GM18511 (cell line): Measurements from ENCODE around the gene CHST3.
"Not testable (repeated sequence)": the region's sequence is repeated elsewhere in the genome, so short reads cannot be mapped to it uniquely, and the experiment has no call there.

Experiments
- ATAC-seq: cut with Tn5 transposase; IDR thresholded peaks from one replicate; pipeline ENCODE4 v1.9.1; 2021; ENCODE audit warnings: mild to moderate bottlenecking, moderate library complexity; ENCODE audit not compliant: unreplicated experiment

Gene CHST3

DNA sequence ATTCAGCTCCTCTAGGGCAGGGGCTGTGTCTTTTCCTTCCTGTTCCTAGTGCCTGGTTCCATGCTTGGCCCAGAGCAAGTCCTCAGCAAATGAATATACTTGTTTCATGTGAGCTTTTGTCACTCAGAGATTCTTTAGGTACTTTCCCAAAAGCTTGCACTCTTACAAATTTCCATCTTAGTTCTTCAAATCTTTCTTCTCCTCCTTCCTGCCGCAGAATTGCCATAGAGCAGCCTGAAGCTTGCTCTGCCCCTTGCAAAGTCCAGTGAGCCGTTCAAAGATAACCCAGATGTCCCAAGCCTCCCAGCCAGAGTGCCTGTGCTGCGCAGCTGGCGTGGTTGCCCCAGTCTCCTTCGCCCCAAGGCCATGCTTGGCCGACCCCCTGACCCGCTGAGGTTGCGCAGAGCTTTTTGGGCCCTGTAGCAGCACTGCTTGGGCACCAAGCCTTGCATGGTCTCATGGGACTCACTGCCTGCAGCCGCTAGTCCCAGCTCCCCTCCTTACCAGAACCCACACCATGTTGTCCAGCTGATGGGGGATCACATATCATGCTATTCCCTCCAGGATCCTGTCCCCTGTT is 20.7 kb downstream of the CHST3 start:
- no peak for ATAC-seq

DNA sequence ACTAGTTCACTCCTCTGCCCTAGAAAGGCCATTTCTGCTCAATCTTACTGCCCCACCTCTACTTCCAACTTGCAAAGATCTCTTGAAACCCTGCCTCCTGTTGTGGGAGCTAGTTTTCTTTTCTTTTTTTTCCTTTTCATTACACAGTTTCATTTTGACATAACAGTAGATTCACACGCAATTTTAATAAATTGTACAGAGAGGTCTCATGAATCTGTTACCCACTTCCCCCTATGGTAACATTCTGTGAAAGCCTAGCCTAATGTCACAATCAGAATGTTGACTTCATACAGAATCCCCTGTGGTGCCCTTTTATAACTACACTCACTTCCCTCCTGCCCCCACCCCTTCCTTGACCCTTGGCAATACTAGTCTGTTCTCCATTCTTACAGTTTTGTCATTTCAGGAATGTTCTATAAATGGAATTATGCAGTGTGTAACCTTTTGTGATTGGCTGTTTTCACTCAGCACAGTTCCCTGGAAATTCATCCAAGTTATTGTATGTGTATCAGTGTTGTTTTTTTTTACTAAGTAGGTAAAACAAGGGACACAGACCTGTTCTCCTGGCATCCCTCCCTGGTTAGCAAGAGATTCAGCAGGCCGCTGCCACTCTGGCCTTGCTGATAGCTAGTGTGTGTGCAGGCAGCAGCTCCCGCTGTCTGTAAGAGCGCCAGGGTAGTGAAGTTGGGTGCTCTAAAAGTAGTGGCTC is 21.5 kb downstream of the CHST3 start:
- peak; percentile 70 for ATAC-seq

DNA sequence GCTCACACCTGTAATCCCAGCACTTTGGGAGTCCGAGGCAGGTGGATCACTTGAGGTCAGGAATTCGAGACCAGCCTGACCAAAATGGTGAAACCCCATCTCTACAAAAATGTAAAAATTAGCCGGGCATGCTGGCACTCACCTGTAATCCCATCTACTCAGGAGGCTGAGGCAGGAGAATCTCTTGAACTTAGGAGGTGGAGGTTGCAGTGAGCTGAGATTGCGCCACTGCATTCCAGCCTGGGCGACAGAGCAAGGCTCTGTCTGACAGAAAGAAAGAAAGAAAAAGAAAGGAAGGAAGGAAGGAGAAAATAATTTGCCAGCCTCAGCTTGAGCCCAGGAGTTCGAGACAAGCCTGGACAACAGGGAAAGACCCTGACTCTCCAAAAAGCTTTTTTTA is 24.7 kb downstream of the CHST3 start:
- ATAC-seq, result not testable (repeated sequence)

DNA sequence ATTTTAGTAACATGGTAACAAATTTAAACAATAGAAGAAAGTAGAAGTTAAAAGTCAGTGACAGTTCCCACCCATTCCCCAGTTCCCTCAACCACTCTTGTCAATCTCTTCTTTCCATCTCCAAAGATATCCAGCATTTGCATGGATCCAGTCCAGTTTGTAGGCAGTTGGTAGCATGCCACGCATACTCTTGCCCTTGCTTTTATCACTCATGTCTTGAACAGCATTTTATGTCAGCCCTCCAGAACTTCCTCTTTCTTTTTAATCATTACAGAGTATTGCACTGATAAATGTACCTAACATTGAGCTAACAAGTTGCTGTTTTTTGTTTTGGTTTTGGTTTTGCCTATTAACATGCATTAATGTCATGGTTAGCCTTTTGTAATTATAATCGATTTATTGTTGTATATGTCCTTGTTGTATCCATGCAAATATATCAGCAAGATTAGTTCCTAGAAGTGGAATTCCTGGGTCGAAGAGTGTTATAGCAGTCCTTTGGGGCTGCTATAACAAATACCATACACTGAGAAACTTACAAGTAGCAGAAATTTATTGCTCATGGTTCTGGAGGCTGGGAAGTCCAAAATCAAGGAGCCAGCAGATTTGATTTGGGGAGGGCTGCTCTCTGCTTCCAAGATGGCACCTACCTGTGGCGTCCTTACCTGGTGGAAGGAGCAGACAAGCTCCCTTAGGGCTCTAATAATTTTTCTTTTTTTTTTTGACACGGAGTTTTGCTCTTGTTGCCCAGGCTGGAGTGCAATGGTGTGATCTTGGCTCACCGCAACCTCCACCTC is 25.7 kb downstream of the CHST3 start:
- ATAC-seq, result no peak

DNA sequence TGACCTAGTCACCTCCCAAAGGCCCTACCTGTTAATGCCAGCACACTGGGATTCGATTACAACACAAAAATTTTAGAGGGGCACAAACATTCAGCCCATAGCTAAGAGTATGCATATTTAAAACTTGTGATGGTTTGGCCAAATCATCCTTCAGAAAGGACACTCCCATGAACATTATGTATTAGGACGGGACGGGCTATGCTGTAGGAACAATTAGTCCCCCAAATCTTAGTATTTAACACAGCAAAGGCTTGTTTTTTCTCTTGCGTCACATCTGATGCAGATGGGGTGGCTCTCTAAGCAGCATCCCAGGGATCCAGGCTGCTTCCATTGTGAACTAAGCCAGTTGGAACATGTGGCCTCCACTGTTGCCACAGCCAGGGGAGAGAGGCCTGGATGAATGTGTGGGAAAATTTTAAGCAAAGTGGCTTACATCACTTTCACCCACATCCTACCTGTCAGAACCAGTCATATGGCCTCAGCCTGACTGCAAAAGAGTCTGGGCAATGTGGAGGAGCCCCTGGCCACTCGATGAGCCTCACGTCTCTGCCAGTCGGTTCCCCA is 26.6 kb downstream of the CHST3 start:
- no peak for ATAC-seq

DNA sequence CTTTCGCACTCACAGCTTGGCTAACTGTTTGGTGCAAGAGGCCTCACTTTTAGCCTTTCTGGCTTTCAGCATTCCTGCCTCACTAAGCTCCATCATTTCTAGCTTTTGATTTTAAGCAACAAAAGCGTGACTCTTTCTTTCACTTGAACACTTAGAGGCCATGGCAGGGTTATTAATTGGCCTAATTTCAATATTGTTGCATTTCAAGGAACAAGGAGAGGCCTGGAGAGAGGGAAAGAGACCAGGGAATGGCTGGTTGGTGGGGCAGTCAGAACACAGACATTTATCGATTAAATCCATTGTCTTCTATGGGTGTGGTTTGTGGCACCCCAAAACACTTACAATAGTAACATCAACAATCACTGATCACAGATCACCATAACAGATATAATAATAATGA is 31.3 kb downstream of the CHST3 start:
- no peak for ATAC-seq

DNA sequence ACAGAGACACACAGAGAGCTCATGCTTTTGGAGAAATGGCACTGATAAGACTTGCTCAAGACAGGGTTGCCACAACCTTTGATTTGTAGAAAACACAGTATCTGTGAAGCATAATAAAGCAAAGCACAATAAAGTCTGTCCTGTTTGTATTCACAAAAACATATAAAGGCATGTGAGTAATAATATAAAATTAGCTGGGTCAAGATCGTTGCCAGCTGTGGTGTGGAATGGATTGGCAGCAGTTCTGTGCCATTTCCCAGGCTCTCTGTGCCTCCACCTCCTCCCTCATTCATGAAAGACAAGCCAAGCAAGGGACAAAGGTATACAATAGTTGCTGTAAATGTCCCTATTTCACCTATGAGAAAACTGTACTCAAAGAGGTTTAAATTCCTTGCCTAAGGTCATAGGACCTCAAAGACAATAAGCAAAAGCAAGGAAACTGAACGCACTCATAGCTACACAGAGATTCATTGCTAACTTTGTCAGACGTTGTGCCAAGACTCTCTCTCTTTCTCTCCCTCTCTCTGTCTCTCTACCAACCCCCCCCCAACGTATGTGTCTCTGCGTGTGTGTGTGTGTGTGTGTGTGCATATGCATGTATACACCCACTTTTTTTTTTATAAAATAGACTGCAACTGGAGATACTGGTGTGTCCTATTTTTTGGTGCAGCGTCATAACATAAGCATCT is 31.8 kb downstream of the CHST3 start:
- no peak for ATAC-seq

DNA sequence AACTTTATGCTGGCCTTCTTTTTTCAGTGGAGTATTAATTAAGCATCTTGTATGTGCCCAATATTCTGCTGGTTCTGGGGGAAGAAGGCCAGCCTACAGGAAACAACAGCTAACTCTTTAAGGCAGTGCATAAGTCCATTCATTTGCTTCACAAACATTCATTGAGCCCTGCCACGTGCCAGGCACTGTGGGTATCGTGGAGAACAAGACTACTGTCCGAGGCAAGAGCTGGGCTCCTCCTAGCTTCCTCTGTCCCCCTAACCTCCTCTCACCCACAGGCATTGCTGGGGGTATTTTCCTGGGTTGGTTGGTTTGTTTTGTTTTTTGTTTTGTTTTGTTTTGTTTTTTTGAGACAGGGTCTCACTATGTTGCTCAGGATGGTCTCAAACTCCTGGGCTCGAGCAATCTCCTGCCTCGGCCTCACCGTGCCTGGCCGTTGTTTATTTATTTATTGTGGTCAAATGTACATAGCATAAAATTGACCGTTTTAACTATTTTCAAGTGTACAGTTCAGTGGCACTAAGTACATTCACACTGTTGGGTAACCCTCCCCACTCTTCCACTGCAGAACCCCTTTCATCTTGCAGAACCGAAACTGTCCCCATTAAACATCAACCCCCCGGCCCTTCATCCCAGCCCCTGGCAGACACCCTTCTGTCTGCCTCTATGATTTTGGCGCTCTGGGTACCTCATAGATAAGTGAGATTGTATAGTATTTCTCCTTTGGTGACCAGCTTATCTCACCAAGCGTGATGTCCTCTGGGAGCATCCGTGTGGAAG is 32.6 kb downstream of the CHST3 start:
- no peak for ATAC-seq

DNA sequence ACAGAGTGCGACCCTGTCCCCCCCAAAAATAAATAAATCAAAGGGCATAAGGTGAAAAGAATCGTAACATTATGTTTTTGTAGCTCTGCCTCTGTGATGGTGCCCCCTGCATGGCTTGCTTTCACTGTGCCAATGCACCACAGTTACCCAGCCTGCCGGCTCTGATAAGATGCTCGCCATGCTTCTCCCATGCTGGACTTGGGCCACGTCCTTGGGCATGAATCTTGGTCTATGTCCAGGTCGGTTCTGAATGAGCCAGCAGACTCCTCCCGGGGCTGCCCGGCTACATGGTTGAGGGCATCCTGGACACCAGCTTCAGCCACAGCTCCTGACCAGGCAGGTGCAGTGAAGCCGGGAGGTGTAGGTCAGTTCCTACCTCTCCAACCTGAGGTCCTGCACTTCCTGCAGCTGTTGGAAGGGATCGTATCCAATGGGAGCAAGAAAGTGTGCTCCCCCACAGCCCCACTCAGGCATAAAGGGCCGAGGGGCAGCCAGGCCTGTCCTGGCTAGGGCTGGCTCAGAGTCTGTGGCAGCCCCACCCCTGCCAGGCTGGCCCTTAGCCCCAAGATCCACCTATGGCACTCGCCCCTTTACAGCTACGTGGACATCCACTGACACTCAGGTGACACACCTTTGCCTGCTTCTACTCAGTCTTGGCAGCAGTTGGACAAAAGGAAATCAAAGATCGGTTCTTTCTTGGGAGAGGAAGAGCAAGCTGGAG is 34.1 kb downstream of the CHST3 start:
- ATAC-seq, result no peak

DNA sequence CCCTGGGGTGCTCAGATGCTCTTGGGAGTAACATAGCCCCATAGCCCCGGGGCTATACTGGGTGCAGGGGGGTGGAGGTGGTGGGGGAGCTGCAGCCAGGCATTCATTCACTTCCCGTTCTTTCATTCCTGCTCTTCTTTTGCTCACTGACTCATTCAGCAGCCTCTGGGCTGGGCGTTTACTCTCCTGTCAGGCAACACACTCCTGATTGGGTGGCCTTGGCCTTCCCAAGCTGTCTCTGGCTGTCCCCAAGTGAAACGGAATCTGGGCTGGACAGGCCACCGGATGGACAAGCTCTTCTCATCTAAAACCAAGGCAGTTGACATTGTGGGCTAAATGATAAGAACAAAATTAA is 34.6 kb downstream of the CHST3 start:
- ATAC-seq, result no peak

DNA sequence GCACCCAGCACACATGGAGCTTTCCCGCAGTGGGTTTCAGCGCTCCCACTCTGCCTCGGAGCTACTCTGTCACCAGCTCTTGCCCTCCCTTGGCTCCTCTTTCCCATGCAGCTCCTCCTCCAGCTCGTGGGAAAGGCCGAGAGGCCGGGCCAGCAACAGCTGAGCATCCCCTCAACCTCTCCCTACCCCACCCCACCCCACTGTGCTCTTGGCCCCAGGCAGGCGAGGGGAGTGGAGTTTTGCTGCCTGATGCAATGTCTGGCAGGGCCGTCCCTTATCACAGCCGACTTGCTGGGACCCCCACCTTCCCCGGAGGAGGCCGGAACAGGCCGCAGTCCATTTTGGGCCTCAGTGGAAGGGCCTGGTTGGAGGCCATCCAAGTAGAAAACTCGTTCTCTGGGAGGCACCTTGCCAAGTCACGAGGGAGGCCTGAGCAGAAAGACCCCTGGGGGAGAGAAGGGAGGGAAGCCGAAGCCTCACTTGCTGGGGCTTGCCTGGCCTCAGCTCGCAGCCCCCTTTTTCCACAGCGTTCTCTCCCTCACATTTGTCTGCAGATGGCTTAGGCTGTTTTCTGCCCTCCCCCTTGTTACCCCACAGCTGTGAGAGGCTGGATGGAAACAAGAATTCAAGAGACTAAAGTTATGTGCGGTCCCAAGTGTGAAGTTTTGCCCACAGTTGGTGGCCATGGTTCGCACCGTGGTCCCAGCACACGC is 35.3 kb downstream of the CHST3 start:
- ATAC-seq, result no peak

DNA sequence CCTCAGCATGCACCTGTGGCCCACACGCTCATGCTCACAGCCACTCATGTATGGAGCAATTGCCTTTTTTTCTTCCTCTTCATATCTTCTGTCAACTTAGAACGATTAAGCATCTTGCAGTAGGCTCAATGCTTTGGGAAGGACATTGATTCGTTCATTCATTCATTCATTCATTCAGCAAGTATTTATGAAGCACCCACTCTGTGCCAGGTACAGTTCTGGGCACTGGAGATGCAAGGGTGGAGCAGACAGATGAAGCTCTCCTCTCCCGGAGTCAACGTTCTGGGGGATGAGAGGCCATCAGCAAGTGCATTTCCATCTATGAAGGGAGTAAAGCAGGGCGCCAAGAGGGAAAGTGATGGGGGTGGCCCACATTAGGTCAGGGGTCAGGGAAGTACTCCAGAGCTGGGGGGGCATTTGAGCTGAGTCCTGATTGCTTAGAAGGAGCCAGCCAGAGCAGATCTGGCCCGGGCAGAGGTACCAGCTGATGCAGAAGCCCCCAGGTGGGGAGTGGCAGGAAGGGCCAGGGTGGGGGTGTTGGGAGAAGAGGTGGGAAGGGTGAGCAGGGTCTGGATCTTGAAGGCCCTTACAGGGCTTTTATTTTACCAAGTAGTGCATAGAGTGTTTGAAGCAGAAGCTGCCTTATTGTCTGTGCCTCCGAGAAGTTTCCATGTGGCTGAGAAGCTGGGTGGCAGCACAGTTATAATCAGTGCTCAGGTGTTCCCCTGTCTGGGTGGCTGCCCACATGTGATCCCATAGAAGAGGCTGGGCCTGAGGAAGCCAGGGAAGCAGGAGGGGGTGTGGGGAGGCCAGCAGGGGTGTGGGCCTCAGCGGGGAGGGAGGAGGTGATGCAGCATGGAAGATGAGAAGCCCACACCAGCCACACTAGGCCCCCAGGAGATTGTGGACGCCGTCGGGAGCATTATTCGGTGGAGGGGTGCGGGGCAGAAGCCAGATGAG is 36.2 kb downstream of the CHST3 start:
- no peak for ATAC-seq

DNA sequence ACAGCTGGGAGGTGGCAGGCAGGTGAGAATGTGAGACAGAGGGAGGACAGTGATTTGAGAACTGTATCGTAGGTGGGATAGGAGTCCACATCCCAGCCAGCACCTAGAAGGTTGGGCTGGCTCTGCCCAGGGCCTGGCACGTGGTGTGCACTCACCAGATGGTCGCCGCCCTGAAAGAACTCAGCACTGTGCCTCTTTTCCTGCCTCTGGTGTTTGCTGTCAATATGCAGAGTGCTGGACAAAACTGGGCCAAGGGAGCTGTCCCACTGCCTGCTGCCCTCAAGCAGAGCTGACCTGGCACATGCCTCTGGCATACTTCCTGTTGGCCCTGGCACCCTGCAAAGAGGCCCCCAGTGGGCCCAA is 36.8 kb downstream of the CHST3 start:
- ATAC-seq, result no peak

DNA sequence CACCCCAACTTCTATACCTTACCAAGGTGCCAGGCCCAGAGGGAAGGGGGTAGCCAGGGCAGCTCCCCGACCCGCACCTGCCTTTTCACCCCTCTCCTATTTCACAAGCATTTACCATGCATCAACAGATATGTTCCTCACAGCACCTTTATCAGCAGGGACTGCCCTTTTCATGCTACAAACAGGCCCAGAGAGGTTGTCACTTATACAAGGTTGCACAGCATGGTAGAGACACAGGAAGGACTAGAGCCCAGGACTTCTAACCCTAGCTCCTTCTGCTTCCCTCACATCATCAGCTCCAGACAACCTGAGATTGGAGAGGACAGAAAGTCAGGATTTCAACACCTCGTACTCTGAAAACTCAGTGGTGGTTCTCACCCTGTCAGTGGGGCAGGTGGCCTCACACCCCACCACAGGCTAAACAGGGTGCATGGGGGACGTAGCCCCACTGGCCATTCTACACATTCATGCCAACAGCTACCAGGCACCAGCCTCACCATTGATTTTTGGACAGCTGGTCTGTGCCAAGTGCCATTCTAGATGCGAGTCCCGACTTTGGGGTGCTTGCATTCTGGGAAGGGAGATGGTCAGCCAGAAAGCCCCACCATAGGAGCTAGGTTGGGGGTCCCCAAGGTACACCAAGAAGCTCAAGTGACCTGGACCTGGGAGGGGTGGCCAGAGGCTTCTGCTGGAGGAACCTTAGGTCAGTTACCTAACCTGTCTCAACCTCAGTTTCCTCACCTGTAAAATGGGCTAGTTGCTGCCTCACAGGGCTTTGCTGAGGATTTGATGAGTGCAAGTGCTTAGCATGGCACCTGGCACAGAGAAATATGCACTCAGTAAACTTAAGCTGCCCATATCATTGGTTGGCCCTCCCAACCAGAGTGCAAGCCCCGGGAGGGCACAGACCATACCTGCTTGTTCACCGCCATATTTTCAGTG is 38.4 kb downstream of the CHST3 start:
- ATAC-seq, result no peak

DNA sequence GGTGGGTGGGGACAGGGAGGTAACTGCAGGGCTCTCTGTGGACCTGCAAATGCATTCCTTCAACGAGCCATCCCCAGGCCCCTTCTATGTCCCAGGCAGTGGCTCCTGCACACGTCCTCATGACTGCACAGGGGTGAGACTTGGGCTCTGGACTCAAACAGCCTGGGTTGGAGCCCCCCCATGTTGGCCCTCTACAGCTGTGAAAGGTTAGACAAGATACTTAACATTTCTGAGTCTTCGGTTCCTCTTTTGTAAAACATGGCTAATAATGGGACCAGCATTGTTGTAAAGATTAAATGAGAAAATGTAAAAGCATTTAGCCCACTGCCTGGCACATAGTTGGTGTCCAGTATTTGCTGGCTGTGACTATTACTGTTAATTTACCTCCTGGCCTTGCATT is 41.8 kb downstream of the CHST3 start:
- no peak for ATAC-seq

DNA sequence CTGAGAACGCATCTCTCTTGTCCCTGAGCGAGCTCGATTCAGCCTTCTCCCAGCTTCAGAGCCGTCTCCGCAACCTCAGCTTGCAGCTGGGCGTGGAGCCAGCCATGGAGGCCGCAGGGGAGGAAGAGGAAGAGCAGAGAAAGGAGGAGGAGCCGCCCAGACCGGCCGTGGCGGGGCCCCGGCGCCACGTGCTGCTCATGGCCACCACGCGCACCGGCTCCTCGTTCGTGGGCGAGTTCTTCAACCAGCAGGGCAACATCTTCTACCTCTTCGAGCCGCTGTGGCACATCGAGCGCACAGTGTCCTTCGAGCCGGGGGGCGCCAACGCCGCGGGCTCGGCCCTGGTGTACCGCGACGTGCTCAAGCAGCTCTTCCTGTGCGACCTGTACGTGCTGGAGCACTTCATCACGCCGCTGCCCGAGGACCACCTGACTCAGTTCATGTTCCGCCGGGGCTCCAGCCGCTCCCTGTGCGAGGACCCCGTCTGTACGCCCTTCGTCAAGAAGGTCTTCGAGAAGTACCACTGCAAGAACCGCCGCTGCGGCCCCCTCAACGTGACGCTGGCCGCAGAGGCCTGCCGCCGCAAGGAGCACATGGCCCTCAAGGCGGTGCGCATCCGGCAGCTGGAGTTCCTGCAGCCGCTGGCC is 43.2 kb downstream of the CHST3 start:
- no peak for ATAC-seq
